Tibial artery (tissue), 4 donors: ENCODE measurements around the gene SEC16A.

Experiments
- DNase-seq, 2 donors: peaks; one replicate each; pipeline ENCODE4 v3.0.0-alpha.2; 2019
- H3K27ac ChIP-seq, 2 donors: fragments of 200-600 bp; sonication (generic) in 1 of 2; 1 replicate in 1 of 2; 2 replicates in 1 of 2; pipeline ENCODE4 v1.5.1; 2018 to 2019; ENCODE audit warnings: mild to moderate bottlenecking in 1 of 2
- H3K27me3 ChIP-seq, 2 donors: fragments of 200-600 bp; sonication (generic) in 1 of 2; one replicate each; pipeline versions ENCODE4 v1.5.1 to v1.6.0; 2016 to 2019
- H3K36me3 ChIP-seq, 3 donors: fragments of 200-600 bp; sonication (generic) in 2 of 3; one replicate each; pipeline ENCODE4 v1.5.1; 2016 to 2019; ENCODE audit warnings: mild to moderate bottlenecking in 2 of 3
- H3K4me1 ChIP-seq, 4 donors: fragments of 200-600 bp; sonication (generic) in 2 of 4; 1 replicate in 3 of 4; 2 replicates in 1 of 4; pipeline ENCODE4 v1.5.1; 2016 to 2019
- H3K4me3 ChIP-seq, 2 donors: fragments of 200-600 bp; sonication (generic) in 1 of 2; 1 replicate in 1 of 2; 2 replicates in 1 of 2; pipeline ENCODE4 v1.5.1; 2018 to 2019; ENCODE audit warnings: mild to moderate bottlenecking in 2 of 2
- H3K9me3 ChIP-seq, 3 donors: fragments of 200-600 bp; sonication (generic) in 1 of 3; one replicate each; pipeline ENCODE4 v1.5.1; 2016 to 2019
- intact Hi-C: fragments of 100-400 bp; cut with DNase I; formaldehyde crosslinking; loops from one replicate; pipeline ENCODE4 v1.15.0; 2023; ENCODE audit warnings: low total_unique reads
- TF ChIP-seq, protein P1 (sequence below), 2 experiments: fragments of 200-600 bp in 1 of 2; fragments of 450-650 bp in 1 of 2; IDR thresholded peaks; one replicate each; pipeline ENCODE4 v1.5.1; 2017 to 2019; ENCODE audit warnings: antibody characterized with exemption in 2 of 2, mild to moderate bottlenecking in 1 of 2, moderate library complexity in 1 of 2

The SEC16A gene

DNA sequence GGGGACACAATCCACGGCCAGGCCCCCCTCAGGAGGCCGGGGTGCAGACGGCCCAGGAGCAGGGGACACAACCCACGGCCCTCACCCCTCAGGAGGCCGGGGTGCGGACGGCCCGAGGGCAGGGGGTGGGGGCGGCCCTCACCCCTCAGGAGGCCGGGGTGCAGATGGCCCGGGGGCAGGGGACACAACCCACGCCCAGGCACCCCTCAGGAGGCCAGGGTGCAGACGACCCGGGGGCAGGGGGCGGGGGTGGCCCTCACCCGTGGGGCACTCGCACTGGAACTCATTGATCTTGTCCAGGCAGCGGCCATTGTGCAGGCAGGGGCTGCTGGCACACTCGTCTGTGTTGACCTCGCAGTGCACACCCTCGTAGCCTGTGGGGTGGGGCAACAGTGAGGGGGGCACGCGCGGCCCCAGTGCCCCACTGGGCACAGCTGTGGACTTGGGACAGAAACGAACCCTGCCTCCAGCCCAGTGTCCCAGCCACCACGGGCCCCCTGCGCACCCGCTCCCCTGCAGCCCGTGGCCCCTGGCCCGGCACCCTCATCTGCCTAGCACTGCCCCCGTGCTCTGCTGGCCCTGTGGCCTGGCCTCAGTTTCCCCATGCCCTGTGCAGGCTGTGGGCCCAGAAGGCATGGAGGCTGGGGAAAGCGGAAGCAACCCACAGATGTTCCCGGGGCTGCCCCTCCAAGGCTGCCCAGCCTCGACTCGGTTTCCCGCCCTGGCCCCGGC is 34.3 kb upstream of the SEC16A start:
- TF ChIP-seq, protein P1, sequence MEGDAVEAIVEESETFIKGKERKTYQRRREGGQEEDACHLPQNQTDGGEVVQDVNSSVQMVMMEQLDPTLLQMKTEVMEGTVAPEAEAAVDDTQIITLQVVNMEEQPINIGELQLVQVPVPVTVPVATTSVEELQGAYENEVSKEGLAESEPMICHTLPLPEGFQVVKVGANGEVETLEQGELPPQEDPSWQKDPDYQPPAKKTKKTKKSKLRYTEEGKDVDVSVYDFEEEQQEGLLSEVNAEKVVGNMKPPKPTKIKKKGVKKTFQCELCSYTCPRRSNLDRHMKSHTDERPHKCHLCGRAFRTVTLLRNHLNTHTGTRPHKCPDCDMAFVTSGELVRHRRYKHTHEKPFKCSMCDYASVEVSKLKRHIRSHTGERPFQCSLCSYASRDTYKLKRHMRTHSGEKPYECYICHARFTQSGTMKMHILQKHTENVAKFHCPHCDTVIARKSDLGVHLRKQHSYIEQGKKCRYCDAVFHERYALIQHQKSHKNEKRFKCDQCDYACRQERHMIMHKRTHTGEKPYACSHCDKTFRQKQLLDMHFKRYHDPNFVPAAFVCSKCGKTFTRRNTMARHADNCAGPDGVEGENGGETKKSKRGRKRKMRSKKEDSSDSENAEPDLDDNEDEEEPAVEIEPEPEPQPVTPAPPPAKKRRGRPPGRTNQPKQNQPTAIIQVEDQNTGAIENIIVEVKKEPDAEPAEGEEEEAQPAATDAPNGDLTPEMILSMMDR (IDR thresholded peaks at IDR 0.05), result no peak
- Histone ChIP-seq H3K4me1 (no peaks in the 10 kb centered on the region), H3K27me3 (no peaks in the 10 kb centered on the region), H3K9me3 (no peaks in the 10 kb centered on the region), H3K27ac (no peak overlapping the region), H3K4me3 (no peak overlapping the region), H3K36me3 (peaks cover 65 to 98% (median 91%) of the 10 kb centered on the region in 3 donors)
- intact Hi-C loops, result no loop called here
- no peak for DNase-seq

DNA sequence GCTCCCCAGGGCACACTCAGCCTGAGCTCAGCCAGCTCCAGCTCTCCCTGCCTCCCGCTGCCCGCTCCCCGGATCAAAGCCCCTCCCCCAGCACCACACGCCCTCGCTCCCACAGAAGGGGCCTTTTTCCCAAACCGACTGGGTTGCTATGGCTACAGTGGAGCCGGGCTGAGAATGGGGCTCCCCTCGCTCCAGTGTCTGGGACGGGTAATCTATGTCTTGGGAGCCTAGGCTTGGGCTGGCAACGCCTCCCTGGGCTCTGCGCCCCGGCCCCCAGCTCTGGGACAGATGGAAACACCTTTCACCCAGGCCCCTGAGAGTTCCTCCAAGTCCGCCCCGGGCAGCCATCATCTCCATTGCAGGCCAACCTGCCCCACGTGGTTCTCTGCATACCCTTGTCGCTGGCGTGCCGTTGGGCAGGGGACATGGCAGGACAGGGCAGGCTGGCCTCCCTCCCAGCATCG is 33.4 kb upstream of the SEC16A start:
- peaks cover 74 to 100% (median 94%) of the 10 kb centered on the region in 3 donors for H3K36me3 ChIP-seq
- H3K4me1 ChIP-seq, result no peaks in the 10 kb centered on the region
- DNase-seq, result no peak
- H3K4me3 ChIP-seq, result no peak overlapping the region
- TF ChIP-seq, protein P1 (IDR thresholded peaks at IDR 0.05), result no peak
- no peak overlapping the region for H3K27ac ChIP-seq
- intact Hi-C loops, result no loop called here
- H3K27me3 ChIP-seq, result no peaks in the 10 kb centered on the region
- H3K9me3 ChIP-seq, result no peaks in the 10 kb centered on the region

DNA sequence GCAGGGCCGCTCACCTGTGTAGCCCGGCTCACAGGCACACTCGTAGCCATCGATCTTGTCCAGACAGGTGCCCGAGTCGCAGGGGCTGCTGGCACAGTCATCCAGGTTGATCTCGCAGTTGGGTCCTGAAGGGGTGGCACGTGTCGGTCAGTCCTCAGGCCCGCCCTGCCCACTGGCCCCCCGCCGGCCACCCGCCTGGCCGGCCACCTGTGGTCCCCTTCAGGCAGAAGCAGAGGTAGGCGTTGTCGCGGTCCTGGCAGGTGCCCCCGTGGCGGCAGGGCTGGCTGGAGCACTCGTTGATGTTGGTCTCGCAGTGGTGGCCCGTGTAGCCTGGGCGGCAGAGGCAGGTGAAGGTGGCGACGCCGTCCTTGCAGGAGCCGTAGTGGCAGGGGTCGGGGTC is 32.4 kb upstream of the SEC16A start:
- intact Hi-C loops, result no loop called here
- Histone ChIP-seq H3K4me3 (no peak overlapping the region), H3K9me3 (no peaks in the 10 kb centered on the region), H3K36me3 (peaks cover 82 to 100% (median 97%) of the 10 kb centered on the region in 3 donors), H3K4me1 (no peaks in the 10 kb centered on the region), H3K27me3 (no peaks in the 10 kb centered on the region), H3K27ac (no peak overlapping the region)
- TF ChIP-seq, protein P1 (IDR thresholded peaks at IDR 0.05), result no peak
- no peak for DNase-seq

DNA sequence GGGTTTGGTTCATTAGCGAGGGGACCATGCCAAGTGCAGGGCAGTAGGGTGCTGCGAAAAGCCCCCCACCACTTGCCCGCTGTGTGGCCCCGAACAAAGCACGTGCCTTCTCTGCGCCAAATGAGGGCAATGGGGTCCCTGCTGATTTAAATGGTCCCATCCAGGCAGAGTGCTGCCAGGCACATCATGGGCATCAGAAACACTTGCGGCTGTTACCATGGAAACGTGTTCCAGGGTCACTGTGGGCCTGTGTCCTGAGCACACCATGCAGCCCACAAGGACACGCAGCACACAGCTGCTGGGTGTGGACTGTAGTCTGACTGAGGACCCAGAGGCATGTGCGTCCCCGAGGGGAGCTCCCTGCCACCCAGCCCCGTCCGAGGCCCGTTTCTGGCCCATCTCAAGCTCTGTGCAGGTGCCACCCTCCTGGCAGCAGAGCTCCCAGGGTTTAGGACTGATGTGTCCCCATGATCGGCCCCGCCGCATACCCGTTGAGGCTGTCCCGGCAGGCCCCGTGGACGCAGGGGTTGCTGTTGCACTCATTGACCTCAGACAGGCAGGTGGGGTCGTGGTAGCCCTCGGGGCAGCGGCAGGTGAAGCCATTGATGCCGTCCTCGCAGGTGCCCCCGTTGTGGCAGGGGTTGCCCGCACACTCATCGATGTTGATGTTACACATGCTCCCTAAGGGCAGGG is 31.3 kb upstream of the SEC16A start:
- intact Hi-C loops, result no loop called here
- Histone ChIP-seq H3K27me3 (no peaks in the 10 kb centered on the region), H3K9me3 (no peaks in the 10 kb centered on the region), H3K36me3 (peaks cover 89 to 100% (median 100%) of the 10 kb centered on the region in 3 donors), H3K4me1 (no peaks in the 10 kb centered on the region), H3K4me3 (no peak overlapping the region), H3K27ac (no peak overlapping the region)
- TF ChIP-seq, protein P1 (IDR thresholded peaks at IDR 0.05), result no peak
- no peak for DNase-seq

DNA sequence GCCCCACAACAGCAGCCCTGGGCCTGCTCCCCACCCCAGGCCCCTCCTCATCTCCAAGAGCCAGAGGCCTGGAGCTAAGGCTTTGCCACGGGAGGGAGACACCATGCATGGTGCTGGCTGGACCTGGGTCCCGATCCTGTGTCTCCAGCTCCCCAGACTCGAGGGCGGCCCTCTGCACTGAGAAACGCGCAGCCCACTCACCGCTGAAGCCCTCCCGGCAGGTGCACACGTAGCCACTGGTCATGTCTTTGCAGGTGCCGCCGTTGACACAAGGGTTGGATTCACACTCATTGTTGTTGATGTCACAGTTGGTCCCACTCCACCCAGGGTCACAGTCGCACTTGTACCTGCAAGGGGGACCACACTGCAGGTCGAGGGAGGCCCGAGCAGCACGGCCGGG is 30.4 kb upstream of the SEC16A start:
- TF ChIP-seq, protein P1 (IDR thresholded peaks at IDR 0.05), result no peak
- Histone ChIP-seq H3K27me3 (no peaks in the 10 kb centered on the region), H3K9me3 (no peaks in the 10 kb centered on the region), H3K27ac (no peak overlapping the region), H3K4me3 (no peak overlapping the region), H3K36me3 (peaks cover 89 to 100% (median 100%) of the 10 kb centered on the region in 3 donors), H3K4me1 (no peaks in the 10 kb centered on the region)
- intact Hi-C loops, result no loop called here
- DNase-seq, result no peak
